Activated effector memory CD4-positive, alpha-beta T cell treated with Interleukin-2 at 50 U/mL for 16 hours (primary cell): ENCODE measurements around the gene YWHAG.
"Not testable (repeated sequence)": the region's sequence is repeated elsewhere in the genome, so short reads cannot be mapped to it uniquely, and the experiment has no call there.

Experiments
- DNase-seq: peaks from one replicate; pipeline ENCODE4 v3.0.0-alpha.2; 2020

YWHAG gene

DNA sequence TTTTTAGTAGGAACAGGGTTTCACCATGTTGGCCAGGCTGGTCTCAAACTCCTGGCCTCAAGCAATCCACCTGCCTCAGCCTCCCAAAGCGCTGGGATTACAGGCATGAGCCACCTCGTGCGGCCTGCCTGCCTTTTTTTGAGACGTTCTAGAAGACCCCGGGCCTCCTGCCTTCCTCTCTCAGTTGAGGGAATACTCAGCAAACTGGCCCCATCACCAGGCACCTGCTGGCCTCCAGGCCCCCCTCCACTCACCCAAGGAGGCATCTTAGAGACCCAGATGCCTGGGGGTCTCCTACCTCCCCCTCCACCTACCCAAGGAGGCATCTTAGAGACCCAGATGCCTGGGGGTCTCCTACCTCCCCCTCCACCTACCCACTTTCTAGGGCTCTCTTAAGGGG is 65.9 kb downstream of the YWHAG start:
- DNase-seq: not testable (repeated sequence)

DNA sequence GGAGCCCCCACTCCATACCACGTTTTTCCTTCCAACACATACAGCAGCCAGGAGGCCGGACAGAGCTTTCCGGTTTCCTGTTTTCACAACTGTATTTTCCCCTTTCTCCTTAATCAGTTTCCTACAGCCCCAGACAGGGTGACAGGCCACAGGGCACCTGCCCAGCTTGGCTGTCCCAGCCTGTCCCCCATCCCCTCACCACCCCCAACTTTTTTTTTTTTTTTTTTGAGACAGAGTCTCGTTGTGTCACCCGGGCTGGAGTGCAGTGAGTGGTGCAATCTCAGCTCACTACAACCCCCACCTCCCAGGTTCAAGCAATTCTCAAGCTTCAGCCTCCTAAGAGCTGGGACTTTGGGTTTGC is 66.6 kb downstream of the YWHAG start:
- no peak for DNase-seq

DNA sequence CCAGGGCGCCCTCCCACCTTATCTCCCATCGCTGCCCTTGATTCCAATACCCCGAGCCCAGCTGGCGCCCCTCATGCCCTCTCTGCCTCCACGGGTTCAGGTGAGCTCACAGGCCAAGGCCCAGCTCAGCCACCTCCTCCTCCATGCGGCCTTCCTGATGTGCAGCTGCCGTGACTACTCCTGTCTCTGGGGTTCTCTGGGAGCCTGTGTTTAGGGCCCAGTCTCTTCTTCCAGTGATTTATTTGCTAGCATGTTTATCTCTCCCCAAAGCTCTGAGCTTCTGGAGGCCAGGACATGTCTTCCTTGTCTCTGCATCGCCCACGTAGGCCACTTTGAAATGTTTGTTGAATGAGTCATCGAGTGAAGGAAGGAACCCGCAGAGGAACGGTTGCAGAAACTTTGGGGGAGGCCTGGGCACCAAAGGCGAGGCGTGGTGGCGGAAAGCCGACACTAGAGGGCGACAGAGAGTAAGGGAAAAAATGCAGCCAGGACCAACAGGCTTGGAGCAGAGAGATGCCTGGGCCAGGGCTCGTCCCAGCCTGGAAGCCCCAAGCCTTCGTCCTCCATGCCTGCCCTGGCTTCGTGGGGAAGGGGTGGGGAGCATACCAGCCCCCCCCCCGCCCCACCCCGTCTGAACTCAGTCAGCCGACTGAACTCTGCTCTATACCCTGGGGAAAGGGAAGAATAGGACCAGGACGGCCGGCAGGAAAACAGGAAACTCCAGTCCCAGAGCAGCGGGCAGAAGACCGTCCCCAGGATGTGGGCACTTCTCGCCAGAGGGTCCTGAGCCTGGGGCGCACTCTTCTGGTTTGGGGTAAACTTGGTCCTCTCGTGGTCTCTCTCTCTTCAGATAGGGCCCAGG is 67.2 kb downstream of the YWHAG start:
- peak; percentile 78 for DNase-seq

DNA sequence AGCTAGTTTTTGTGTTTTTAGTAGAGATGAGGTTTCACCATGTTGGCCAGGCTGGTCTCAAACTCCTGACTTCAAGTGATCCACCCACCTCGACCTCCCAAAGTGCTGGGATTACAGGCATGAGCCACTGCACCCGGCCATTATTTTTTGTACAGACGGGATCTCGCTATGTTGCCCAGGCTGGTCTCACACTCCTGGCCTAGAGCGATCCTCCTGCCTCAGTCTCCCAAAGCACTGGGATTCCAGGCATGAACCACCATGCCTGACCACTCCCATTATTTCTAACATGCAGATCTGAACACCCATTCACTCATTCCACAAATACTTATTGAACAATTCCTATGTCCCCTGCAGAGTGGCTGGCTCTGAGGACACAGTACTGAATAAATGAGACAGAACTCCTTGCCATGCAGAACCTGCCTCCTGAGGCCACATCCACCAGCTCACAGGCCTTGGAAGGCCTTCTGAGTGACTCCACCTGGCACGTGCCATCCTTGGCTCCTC is 67.9 kb downstream of the YWHAG start:
- not testable (repeated sequence) for DNase-seq

DNA sequence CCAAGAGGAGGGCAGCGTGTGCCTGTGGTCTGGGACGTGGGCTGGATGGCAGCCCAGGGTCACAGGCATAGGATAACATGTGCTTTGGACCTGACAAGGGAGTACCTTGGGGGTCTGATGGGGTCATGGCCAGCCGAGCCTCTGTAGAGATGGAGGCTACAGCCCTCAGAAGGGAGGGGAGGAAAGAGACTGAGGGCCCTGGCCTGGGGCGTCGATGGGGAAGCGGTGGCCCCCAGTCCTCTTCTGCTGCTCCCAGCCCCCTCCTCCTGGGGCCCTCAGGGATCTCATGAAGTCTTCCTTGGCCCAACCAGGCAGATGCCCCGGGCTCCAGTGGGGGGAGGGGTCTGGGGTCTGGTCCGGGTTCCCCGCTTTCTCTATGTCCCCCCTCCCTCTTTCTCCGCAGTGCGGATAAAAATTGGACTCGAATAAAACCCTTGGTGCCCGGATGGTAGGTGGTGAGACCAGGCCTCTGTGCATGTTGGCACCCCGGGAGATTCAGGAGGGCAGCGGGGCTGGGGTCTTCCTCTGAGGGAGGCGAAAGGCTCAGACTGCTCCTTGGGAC is 71.9 kb downstream of the YWHAG start:
- DNase-seq: no peak

DNA sequence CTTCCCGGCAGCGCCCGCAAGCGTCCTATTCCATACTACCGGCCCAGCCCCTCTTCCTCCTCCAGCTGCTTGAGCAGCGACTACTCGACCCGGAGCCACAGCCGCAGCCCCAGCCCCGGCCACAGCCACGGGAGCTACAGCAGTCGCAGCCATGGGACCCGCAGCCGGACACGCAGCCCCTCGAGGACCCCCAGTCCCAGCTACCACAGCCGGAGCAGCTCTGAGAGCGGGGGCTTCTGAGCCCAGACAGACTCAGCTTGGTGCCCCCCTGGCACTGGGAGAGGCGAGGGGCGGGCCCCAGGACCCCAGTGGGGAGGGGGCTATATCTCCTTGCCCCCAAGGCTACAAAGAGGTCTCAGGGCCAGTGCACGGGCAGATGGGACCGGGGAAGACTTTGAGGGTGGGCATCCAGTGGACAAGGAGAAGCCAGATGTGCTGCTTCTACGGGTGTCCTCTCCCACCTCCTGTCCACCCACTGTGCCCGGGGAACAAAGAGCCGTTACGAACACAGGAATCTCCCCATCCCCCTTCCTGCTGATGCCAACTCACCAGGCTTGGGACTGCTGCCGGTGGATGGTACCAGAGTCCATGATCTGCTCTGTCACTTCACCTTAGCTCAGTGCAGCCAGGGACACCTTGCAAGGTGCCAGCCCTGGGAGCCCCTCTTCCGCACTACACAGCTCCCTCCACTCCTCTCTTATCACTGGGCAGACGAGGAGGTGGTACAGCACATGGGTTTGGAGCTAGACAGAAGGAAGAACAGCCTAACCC is 73.0 kb downstream of the YWHAG start:
- no peak for DNase-seq

DNA sequence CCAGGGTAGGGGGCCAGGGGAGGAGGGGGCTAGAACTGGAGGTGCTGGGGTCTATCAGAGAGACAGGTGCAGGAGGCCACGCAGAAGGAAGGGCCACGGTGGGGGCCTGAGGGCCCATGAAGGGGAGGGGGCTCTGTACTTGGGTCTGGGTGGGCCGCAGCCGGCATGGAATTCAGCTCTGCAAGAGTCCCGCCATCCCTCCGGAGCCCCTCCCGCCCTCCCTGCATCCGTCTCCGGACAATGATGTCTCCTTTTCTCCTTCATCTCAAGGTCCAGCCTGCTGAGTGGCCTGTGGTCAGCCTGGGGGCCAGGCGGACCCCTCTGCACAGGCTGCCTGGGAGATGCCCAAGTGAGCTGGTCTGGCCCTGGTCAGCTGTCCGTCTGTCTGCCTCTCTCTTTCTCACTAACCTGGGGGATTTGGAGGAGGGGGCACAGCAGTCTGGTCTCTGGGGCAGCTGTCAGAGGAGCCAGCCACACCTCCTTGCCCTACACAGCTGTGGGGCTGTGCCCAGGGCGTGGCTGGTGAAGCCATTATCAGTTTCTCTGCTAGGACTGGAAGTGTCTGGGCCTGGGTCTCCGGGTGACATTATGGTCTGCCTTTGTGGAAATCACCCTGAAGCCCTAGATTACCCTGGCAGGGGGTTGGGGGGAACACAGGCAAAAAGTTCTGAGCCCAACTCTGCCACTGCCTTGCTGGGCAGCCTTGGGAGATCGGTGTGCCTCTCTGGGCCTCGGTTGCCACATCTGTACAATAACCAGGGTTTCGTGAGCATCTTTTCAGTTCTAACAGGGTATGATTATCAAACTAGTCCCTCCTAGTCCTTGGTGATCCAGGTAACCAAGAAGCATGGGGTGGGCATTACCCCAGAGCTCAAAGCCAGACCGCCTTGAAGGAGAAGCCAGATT is 75.3 kb downstream of the YWHAG start:
- no peak for DNase-seq

DNA sequence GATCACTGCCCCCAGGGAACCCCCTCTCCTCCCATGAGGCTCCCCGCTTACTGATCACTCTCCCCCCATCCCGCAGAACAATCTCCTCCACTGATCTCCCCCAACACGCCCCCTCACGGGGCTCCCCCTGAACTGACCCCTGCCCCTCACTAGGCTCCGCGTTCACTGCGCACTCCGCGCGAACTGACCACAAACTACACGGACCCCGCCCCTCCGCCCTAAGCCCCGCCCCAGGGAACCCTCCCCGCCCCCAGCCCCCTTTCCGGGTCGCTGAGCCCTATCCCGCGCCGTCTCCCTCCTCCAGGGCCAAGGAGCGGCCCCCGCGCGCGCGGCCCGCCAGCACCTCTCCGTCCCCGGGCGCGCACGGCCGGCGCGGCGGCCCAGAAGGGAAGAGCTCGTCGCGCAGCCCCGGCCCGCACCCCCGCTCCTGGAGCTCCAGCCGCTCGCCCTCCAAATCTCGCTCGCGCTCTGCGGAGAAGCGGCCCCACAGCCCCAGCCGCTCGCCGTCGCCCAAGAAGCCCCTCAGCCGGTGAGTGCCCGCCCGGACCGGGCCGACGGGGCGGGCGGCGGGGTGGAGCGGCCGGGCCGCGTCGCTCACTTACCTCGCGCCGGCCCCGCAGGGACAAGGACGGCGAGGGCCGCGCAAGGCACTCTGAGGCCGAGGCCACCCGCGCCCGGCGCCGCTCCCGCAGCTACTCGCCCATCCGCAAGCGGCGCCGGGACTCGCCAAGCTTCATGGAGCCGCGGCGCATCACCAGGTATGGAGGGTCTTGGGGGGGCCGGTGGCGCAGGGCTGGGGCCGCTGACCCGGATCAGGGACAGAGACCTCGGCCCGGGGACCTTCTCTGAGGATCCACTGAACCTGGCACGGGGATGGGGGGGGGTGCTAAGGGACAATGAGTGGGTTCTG is 76.2 kb downstream of the YWHAG start:
- DNase-seq: no peak

DNA sequence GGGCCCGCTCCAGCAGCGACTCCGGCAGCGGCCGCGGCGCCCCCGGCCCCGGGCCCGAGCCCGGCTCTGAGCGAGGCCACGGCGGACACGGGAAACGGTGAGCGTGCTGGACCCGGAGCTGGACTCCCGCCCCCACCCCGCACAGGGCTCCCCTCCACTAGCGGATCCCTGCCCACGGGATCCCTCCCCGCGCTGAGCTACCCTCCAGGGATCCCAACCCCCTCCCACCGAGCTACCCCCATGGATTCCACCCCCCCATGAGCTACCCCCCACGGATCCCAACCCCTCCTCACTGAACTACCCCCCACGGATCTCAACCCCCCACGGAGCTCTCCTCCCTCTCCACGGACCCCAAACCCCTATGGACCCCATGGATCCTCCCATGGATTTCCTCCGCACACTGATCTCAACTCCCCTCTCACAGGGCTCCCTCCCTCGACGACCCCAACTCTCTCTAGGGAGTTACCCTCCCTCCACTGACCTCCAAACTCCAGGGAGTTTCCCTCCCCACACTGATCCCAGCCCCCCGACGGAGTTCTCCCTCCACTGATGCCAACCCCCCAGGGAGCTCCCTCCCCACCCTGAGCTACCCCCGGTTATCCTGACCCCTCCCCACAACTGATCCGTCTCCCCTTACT is 77.0 kb downstream of the YWHAG start:
- DNase-seq: no peak

DNA sequence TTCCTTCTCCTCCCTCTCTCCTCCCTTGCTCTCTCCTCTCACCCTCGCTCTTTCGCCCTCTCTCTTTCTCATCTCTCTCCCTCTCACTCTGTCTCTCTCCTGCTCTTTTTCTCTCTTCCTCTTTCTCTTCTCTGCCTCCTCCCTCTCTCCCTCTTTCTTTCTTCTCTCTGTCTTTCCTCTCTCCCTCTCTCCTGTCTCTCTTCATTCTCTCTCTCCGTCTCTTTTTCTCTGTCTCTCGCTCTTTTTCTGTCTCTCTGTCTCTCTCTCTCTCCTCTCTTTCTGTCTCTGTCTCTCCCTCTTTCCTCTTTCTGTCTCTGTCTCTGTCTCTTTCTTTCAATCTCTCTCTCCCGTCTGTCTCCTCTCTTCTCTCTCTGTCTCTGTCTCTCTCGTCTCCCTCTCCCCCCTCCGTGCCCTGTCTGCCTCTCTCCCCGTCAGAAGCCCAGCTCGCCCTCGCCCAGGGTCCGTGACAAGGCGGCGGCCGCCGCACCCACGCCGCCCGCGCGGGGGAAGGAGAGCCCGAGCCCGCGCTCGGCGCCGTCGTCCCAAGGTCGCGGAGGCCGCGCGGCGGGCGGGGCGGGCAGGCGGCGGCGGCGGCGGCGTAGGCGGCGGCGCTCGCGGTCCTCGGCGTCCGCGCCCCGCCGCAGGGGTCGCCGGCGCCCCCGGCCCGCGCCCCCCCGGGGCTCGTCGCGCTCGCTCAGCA is 77.6 kb downstream of the YWHAG start:
- DNase-seq: no peak

DNA sequence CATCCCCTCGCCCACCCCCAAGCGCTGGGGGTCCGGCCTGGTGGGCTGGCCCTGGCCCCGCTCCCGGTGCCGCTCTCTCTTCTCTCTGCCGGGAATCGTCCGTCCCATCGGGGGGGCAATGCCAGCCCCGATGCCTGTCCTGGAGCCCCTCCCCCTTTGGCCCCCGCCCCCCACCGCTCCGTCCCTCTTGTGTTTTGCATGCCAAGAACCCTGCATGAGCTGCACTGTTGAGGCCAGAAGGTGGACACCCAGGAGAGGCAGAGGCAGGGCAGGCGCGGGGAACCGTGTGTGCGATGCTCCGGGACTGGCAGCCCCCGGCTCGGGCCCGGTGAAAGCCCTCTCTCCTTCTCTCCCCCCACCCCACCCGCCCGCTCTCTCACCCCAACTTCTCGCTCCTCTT is 78.4 kb downstream of the YWHAG start:
- DNase-seq: no peak

DNA sequence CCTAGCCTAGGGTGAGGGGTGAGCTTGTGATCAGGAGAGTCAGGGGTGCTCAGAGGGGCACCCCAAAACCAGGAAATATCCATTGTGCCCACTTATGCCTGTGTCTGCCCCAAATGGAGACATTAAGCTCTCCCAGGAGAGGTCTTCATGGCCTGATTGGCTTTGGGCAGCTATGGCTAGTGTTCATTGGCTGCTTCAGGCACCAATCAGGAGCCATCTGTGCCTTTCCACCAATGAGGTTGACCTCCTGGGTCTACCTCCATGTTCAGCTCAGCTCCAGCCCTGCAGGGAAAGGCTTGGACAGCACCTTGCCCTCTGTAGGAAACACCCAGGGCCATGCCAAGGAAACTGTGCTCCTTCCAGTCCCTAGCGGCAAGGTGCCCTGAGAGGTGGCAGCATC is 80.3 kb downstream of the YWHAG start:
- DNase-seq: no peak
